Breast epithelium (tissue), 4 donors: ENCODE measurements around the gene DLEC1. TPM values are rescaled to one million over a fixed set of nuclear protein-coding genes. Genes with fewer than 3 reads are reported as not detected.

Source experiments
- DNase-seq, 2 donors: peaks; one replicate each; pipeline ENCODE4 v3.0.0-alpha.2; 2019; ENCODE audit warnings: low spot score in 2 of 2
- H3K27ac ChIP-seq, 2 donors: fragments of 200-600 bp; sonication (generic) in 1 of 2; one replicate each; pipeline ENCODE4 v1.5.1; 2016 to 2019; ENCODE audit warnings: mild to moderate bottlenecking in 1 of 2
- H3K27me3 ChIP-seq, 2 donors: fragments of 200-600 bp; sonication (generic) in 1 of 2; one replicate each; pipeline versions ENCODE4 v1.5.1 to v1.6.0; 2017 to 2019; ENCODE audit warnings: control low read depth in 1 of 2, mild to moderate bottlenecking in 1 of 2
- H3K36me3 ChIP-seq: fragments of 200-600 bp; one replicate; pipeline ENCODE4 v1.5.1; 2019
- H3K4me1 ChIP-seq, 2 donors: fragments of 200-600 bp; sonication (generic); one replicate each; pipeline ENCODE4 v1.5.1; 2016 to 2019; ENCODE audit warnings: control low read depth in 1 of 2
- H3K4me3 ChIP-seq, 3 donors: fragments of 200-600 bp; sonication (generic); 1 replicate in 2 of 3; 2 replicates in 1 of 3; pipeline ENCODE4 v1.5.1; 2016 to 2019; ENCODE audit warnings: mild to moderate bottlenecking in 3 of 3, moderate library complexity in 2 of 3
- H3K9me3 ChIP-seq, 2 donors: fragments of 200-600 bp; sonication (generic) in 1 of 2; one replicate each; pipeline ENCODE4 v1.5.1; 2016 to 2019; ENCODE audit warnings: control low read depth in 1 of 2
- CTCF ChIP-seq, 3 donors: fragments of 450-650 bp; IDR thresholded peaks; one replicate each; pipeline ENCODE4 v1.5.1; 2016 to 2017; ENCODE audit warnings: antibody characterized with exemption in 3 of 3, mild to moderate bottlenecking in 3 of 3, moderate library complexity in 3 of 3
- POLR2A ChIP-seq: fragments of 450-650 bp; IDR thresholded peaks from one replicate; pipeline ENCODE4 v1.6.1; 2016; ENCODE audit warnings: antibody characterized with exemption, mild to moderate bottlenecking, moderate library complexity
- POLR2AphosphoS5 ChIP-seq, 3 donors: sonication (generic); formaldehyde crosslinking; IDR thresholded peaks; one replicate each; pipeline ENCODE4 v1.6.1; 2017; ENCODE audit warnings: antibody characterized with exemption in 3 of 3
- intact Hi-C: fragments of 100-400 bp; cut with DNase I; formaldehyde crosslinking; loops from one replicate; pipeline ENCODE4 v1.15.1; 2023; ENCODE audit warnings: low total_unique reads
- total RNA-seq, 3 donors: library from RNA; depleted of rRNA; stranded (reverse); fragments of >200 nt; gene quantifications; one replicate each; pipeline ENCODE4 v1.1.0, GENCODE V29; 2016

The DLEC1 gene
- total RNA-seq, 3 donors from 2014 or later: 0.98 to 2.0 (median 1.1) TPM

DNA sequence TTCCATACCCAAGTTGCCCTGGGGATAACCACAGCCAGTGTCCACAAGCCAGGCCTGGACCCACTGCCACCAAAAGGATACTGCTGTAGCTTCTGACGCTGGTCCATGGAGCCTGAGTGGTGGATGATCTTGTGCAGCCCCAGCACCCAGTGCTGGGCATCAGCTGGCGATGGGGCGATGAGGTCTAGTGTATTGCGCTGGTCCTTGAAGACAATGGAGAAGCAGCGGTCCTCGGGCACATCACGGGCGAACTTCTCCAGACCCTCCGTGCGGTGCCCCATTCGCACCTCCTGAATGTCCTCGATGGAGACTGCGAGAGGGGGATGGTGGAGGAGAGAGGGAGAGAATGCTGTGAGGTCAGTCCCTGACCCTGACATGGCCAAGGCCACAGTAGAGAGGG lies 22.6 kb upstream of the DLEC1 start:
- intact Hi-C loops: no loop called here
- TF ChIP-seq POLR2AphosphoS5 (IDR thresholded peaks at IDR 0.05) (no peak), POLR2A (no peak), CTCF (IDR thresholded peaks at IDR 0.05) (no peak)
- H3K27me3 ChIP-seq: no peaks in the 10 kb centered on the region

GRCh38 chr3:38016847-38017444 lies 22.1 kb upstream of the DLEC1 start:
- H3K27me3 ChIP-seq: no peaks in the 10 kb centered on the region
- DNase-seq: no peak
- H3K9me3 ChIP-seq: peaks cover 0 to 11% of the 10 kb centered on the region in 2 donors
- H3K36me3 ChIP-seq: peaks cover 19% of the 10 kb centered on the region
- intact Hi-C loops: no loop called here
- no peak overlapping the region for H3K4me3 ChIP-seq
- TF ChIP-seq CTCF (IDR thresholded peaks at IDR 0.05): no peak
- no peak for TF ChIP-seq POLR2AphosphoS5 (IDR thresholded peaks at IDR 0.05)
- TF ChIP-seq POLR2A: no peak
- H3K4me1 ChIP-seq: no peaks in the 10 kb centered on the region
- no peak overlapping the region for H3K27ac ChIP-seq

More for the DNA sequence above, 22.6 kb upstream of the DLEC1 start:
- peaks cover 0 to 11% of the 10 kb centered on the region in 2 donors for H3K9me3 ChIP-seq
- no peak overlapping the region for H3K27ac ChIP-seq
- H3K36me3 ChIP-seq: peaks cover 19% of the 10 kb centered on the region
- H3K4me3 ChIP-seq: no peak overlapping the region
- no peak for DNase-seq
- H3K4me1 ChIP-seq: no peaks in the 10 kb centered on the region

- no peak for DNase-seq
- Histone ChIP-seq H3K27ac (no peak overlapping the region), H3K4me1 (no peaks in the 10 kb centered on the region), H3K4me3 (no peak overlapping the region), H3K36me3 (peaks cover 19% of the 10 kb centered on the region), H3K27me3 (no peaks in the 10 kb centered on the region), H3K9me3 (peaks cover 0 to 11% of the 10 kb centered on the region in 2 donors)
- intact Hi-C loops: no loop called here
- no peak for TF ChIP-seq POLR2AphosphoS5 (IDR thresholded peaks at IDR 0.05)
- no peak for TF ChIP-seq CTCF (IDR thresholded peaks at IDR 0.05)
- TF ChIP-seq POLR2A: no peak
Measured at GRCh38 chr3:38017445-38018295, 21.3 kb upstream of the DLEC1 start.

DNA sequence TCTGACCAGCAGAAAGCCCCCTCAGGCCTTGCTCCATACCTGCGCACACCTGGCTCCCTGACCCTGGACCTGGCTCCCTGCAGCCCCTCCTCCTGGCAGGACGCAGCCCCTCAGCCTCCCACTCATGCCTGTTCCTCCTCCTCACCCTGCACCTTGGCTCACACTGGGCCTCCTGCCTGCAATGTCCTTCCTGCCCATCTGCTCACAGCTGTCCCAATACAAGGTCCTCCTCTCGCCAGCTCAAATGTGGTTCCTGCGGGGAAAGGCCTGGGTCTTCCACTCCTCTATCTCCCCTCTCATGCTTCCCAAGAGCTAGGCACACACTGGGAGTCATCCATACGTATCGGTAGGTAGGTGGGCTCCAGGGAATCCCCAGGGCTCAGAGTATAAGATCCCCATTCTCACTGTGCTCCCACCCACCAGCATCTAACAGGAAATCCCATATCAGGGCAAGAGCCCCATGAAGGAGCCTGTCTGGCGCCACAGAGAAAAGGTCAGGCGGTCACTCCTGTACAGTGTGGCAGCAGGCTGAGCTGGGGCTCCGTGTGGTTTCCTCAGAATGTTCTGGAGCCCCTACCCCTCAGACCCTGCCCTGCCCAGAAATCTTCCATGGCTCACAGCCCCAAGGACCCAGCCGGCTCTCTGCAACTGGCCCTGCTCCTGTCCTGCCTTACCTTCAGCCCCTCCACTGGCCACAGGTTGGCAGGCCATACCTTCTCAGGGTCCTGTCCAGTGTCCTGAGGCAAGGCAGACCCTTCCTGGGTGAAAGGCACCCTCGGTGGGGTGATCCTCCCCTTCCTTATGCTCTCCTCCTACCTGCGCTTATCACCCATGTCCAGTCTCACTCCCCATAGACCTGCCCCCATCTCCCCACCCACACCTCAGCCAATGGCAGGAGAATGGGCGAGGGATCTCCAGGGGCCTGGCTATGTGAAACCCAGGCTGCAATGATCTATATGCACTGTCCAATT lies 20.4 kb upstream of the DLEC1 start:
- Histone ChIP-seq H3K4me1 (peaks cover 0 to 1% of the 10 kb centered on the region in 2 donors), H3K9me3 (peaks cover 0 to 11% of the 10 kb centered on the region in 2 donors), H3K36me3 (peaks cover 19% of the 10 kb centered on the region), H3K27me3 (no peaks in the 10 kb centered on the region), H3K27ac (no peak overlapping the region), H3K4me3 (no peak overlapping the region)
- no peak for TF ChIP-seq POLR2A
- TF ChIP-seq POLR2AphosphoS5 (IDR thresholded peaks at IDR 0.05): no peak
- TF ChIP-seq CTCF (IDR thresholded peaks at IDR 0.05): no peak
- intact Hi-C loops: no loop called here
- DNase-seq: peak in 1 of 2 donors; percentile 34
